Stimulated activated CD8-positive, alpha-beta memory T cell treated with anti-CD3 and anti-CD28 coated beads, Interleukin-15, amount 100 ng/mL, for 4 hours (primary cell): ENCODE data around the gene PDHX.

ENCODE experiments used
- DNase-seq, 2 donors: peaks; one replicate each; pipeline ENCODE4 v3.0.0-alpha.2; 2020; ENCODE audit warnings: low read depth in 2 of 2

PDHX gene

GRCh38 chr11:34988294-34989255 lies 72.2 kb downstream of the PDHX start:
- DNase-seq: no peak

- no peak for DNase-seq
These were observed 74.5 kb downstream of the PDHX start for GRCh38 chr11:34990916-34991315.

GRCh38 chr11:34994854-34995253 lies 78.4 kb downstream of the PDHX start:
- no peak for DNase-seq

GRCh38 chr11:34996958-34997357 lies 80.5 kb downstream of the PDHX start:
- DNase-seq: no peak

DNA sequence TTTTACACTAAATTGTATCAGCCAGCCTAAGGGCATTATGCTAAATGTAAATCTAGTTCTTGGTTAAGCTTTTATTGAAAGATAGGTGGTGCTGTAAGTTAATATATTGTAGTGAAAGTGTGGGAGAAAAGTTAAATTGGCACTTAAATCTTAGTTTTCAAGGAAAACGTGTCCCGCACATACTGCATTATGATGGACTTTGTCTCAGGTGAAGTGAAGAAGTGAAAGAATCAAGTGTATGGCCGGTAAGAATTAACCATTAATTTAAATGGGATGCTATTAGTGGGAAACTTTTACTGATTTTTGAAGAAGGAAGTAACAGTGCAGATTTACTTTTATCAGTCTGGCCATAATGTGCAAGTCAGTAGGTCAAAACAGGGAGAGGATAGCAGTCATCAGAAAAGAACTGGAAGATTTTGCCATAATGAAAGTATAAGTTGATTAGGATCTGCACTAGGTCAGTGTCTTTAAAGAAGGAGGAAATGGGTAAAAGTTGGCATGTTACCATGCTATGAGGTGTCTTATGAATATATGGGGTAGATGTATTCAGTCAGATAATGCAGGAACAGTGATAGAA lies 81.6 kb downstream of the PDHX start:
- DNase-seq: no peak

GRCh38 chr11:34999453-34999852 lies 83.0 kb downstream of the PDHX start:
- no peak for DNase-seq

DNA sequence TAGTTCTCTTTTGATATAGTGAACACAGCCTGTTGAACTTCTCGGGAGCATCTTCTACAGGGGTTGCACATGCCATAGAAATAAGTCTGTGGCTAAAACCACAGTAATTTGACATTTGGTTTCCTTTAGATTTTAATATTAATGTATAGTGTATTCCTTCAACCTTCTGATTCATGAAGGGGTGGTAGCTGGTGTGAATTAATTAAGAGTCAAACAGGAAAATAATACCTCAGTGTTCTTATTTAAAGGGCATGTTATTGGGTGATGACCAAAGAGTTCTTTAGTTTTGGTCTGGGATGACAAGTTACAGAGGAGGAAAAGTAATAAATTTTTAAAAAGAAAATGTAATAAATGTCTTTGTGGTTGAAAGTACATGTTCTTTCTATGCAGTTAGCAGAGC lies 86.8 kb downstream of the PDHX start:
- no peak for DNase-seq

DNA sequence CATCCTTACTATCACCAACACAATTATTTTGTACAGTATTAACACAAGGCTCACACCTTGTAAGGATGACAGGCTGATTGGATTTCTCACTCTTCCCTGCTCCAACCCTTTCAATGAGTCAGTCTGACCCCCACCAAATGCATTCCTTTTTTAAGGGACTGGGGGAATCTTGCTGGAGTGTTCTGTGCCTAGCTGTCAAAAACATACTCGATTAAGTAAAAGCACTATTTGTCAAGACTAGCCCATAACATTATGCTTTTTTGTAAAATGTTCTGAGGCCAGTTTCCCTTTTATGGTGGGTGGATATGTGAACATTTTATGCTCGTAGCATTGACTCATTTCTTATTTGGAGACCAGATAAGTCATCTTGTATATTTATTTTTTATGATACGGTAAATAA lies 87.2 kb downstream of the PDHX start:
- DNase-seq: no peak

- no peak for DNase-seq
These were observed 88.8 kb downstream of the PDHX start for GRCh38 chr11:35005141-35005780.

DNA sequence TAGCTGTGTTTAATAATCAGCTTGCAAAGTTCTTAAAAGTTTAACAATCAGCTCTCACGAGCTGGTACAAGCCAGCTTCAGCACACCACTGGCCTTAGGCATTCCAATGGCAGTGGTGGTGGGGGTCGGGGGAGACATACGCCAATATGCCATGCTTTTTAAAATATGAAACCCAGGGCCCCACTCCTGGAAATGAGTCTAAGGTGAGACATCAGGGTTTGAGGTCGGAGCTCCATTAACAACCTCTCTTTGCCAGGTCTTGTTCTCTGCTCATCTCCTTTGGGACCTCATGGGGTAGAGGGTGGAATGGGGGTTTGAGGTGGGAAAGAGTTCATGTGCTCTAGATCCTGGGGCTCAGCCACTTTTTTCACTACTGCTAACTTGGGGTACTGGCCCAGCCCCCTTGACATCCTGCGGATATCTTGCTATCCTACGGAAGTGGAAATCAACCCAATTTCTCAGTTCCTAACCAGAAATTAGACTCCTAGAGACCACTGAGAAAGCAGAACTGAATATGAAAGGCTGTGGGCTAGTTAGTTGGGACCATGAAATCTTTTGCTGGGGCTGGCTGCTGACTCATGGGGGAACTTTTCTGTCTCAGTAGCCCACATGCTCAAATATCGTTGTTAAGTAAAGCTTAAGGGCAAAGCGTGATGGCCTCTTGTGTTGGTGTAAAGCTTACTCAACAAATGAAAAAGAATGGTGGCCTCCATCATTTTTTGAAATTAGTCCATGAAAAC lies 90.1 kb downstream of the PDHX start:
- DNase-seq: peak in 1 of 2 donors; percentile 46

DNA sequence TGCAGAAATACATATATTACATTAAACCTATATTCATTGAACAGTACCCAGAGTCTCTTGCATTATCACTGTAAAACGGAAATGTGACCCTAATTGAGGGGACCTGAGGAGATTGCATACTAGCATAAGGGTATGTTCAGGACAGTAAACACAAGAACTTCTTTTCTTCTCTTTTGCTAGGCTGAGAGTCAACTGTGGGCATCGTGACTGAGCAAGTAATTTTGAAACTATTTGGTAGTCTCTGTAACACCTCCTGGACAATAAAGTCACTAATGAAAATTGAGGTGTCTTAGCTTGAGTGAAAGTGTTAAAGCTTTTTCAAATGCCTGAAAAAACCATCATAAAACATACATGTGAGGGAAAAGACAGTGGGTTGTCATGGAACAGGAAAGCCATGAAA lies 90.9 kb downstream of the PDHX start:
- no peak for DNase-seq

GRCh38 chr11:35009191-35009943 lies 92.9 kb downstream of the PDHX start:
- no peak for DNase-seq

GRCh38 chr11:35009944-35010342 lies 93.5 kb downstream of the PDHX start:
- DNase-seq: no peak

DNA sequence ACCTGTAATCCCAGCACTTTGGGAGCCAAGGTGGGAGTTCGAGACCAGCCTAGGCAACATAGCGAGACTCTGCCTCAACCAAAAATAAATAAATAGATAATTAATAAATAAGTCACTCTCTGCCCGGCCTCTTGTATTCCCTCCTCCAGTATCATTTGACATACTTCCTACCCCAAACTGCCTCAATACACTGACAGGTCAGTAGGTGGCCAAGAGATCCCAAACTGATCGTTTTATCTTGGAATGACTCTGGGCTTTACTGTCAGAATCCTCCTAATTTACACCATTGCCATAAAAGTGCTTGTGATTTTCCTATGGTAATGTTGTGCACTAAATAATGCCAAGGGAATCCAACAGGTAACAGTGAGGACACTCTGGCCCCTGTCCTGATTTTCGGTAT lies 94.2 kb downstream of the PDHX start:
- DNase-seq: no peak

DNA sequence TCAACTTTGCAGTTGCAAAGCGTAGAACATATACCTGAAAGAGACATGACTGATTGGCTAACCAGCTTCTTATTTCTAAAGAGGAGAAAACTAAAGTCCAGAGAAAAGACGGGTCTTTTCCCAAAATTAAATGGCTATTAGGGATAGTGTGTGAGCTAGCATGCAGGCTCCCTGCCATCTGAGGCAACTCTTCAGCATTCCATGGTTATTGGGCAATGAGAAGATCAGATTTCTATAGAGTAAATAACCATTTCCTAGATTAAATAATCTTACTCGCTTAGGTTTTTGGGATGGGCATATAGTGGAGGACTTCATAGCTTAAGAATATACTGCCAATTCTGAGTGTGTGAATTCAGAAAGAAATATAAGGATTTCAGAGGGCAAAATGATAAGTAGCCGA lies 95.0 kb downstream of the PDHX start:
- no peak for DNase-seq

GRCh38 chr11:35011944-35012343 lies 95.5 kb downstream of the PDHX start:
- DNase-seq: no peak

- no peak for DNase-seq
These were observed 96.2 kb downstream of the PDHX start for GRCh38 chr11:35012467-35013191.

GRCh38 chr11:35013514-35014233 lies 97.3 kb downstream of the PDHX start:
- DNase-seq: no peak

DNA sequence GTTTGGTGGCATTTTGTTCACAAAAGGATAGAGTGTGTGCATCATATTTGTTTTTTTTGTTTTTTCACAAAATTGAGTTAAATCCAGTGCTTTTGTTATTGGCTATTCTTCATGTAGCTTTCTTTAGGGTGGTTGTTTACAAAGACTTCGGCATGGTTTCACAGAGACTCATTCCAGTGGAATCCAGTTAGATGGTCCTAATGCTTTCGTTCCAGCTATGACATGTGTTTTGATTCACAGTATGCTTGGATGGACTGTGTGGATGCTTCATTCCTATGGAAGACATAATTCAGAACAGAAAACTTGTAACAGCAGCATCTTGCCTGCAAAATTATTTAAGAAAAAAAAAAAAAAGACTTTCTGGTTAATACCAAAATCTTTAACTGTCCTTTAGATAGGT lies 97.9 kb downstream of the PDHX start:
- no peak for DNase-seq
